Neural cell (in vitro differentiated cells): Measurements from ENCODE around the gene STAT4. TPM values are rescaled to one million over a fixed set of nuclear protein-coding genes. Genes with fewer than 3 reads are reported as not detected.

ENCODE experiments used
- H2AFZ ChIP-seq: fragments of 200-600, 300-800 bp; sonication (generic), shearing (Covaris generic); 2 replicates; pipeline ENCODE4 v1.6.0; 2014; ENCODE audit warnings: low read depth, mild to moderate bottlenecking, antibody characterized with exemption, low read length, moderate library complexity
- H3F3A ChIP-seq: fragments of 200-600 bp; shearing (Covaris generic); 2 replicates; pipeline ENCODE4 v1.6.1; 2016; ENCODE audit warnings: mild to moderate bottlenecking, moderate library complexity, mixed read lengths, antibody characterized with exemption, low read length; ENCODE audit not compliant: insufficient read depth, poor library complexity, severe bottlenecking
- H3K27ac ChIP-seq: fragments of 200-600, 300-800 bp; sonication (generic), shearing (Covaris generic); 2 replicates; pipeline ENCODE4 v1.5.1; 2014; ENCODE audit warnings: mild to moderate bottlenecking, low read length, moderate library complexity
- H3K27me3 ChIP-seq: fragments of 300-800, 200-600 bp; sonication (generic), shearing (Covaris generic); 2 replicates; pipeline ENCODE4 v1.6.0; 2014; ENCODE audit warnings: mild to moderate bottlenecking, low read depth, low read length, moderate library complexity; ENCODE audit not compliant: insufficient read depth
- H3K36me3 ChIP-seq: fragments of 300-800, 200-600 bp; sonication (generic), shearing (Covaris generic); 2 replicates; pipeline ENCODE4 v1.5.1; 2014; ENCODE audit warnings: mild to moderate bottlenecking, antibody characterized with exemption, low read length, moderate library complexity; ENCODE audit not compliant: insufficient read depth
- H3K4me2 ChIP-seq: fragments of 300-800, 200-600 bp; sonication (generic), shearing (Covaris generic); 2 replicates; pipeline ENCODE4 v1.6.0; 2014; ENCODE audit warnings: mild to moderate bottlenecking, low read length
- H3K4me3 ChIP-seq: fragments of 300-800, 200-600 bp; sonication (generic), shearing (Covaris generic); 2 replicates; pipeline ENCODE4 v1.5.1; 2014; ENCODE audit warnings: mild to moderate bottlenecking, low read length, moderate library complexity
- H3K79me2 ChIP-seq: fragments of 200-600 bp; shearing (Covaris generic); replicated peaks from 2 replicates; pipeline ENCODE4 v1.6.0; 2014; ENCODE audit warnings: mild to moderate bottlenecking, low read length, moderate library complexity; ENCODE audit not compliant: insufficient read depth
- H3K9ac ChIP-seq: fragments of 300-800, 200-600 bp; sonication (generic), shearing (Covaris generic); 2 replicates; pipeline ENCODE4 v1.6.1; 2016; ENCODE audit warnings: mild to moderate bottlenecking, low read length, mixed read lengths
- H3K9me2 ChIP-seq: fragments of 200-600 bp; shearing (Covaris generic); 2 replicates; pipeline ENCODE4 v1.6.1; 2016; ENCODE audit warnings: mild to moderate bottlenecking, low read length, mixed read lengths; ENCODE audit not compliant: insufficient read depth
- H3K9me3 ChIP-seq: fragments of 200-600, 300-800 bp; sonication (generic), shearing (Covaris generic); 2 replicates; pipeline ENCODE4 v1.6.1; 2016; ENCODE audit warnings: mild to moderate bottlenecking, mixed run types, low read length, moderate library complexity, mixed read lengths
- H4K20me1 ChIP-seq: fragments of 200-600 bp; shearing (Covaris generic); 2 replicates; pipeline ENCODE4 v1.6.1; 2016; ENCODE audit warnings: mild to moderate bottlenecking, mixed run types; ENCODE audit not compliant: insufficient read depth
- CTCF ChIP-seq: fragments of 450-650 bp; IDR thresholded peaks from 2 replicates; pipeline ENCODE4 v1.5.1; 2014; ENCODE audit warnings: antibody characterized with exemption, mild to moderate bottlenecking, moderate library complexity; ENCODE audit not compliant: poor library complexity, severe bottlenecking
- EP300 ChIP-seq: fragments of 450-650 bp; conservative IDR thresholded peaks from 2 replicates; pipeline ENCODE4 v1.6.1; 2014; ENCODE audit warnings: antibody characterized with exemption, mild to moderate bottlenecking, moderate library complexity; ENCODE audit not compliant: poor library complexity, severe bottlenecking
- EZH2 ChIP-seq: fragments of 200-600, 300-800 bp; shearing (Covaris generic), sonication (generic); IDR thresholded peaks from 2 replicates; pipeline ENCODE4 v1.6.1; 2014; ENCODE audit warnings: antibody characterized with exemption, low read length, borderline replicate concordance, mild to moderate bottlenecking; ENCODE audit not compliant: insufficient read depth, poor library complexity, severe bottlenecking
- MXI1 ChIP-seq: fragments of 450-650 bp; conservative IDR thresholded peaks from 2 replicates; pipeline ENCODE4 v1.6.1; 2014; ENCODE audit warnings: antibody characterized with exemption, mild to moderate bottlenecking; ENCODE audit not compliant: poor library complexity, severe bottlenecking
- POLR2AphosphoS5 ChIP-seq: IDR thresholded peaks from 2 replicates; pipeline ENCODE4 v1.6.1; 2012
- RAD21 ChIP-seq: fragments of 450-650 bp; conservative IDR thresholded peaks from 2 replicates; pipeline ENCODE4 v1.6.1; 2014; ENCODE audit warnings: antibody characterized with exemption, mild to moderate bottlenecking, moderate library complexity
- SMC3 ChIP-seq: fragments of 450-650 bp; conservative IDR thresholded peaks from 2 replicates; pipeline ENCODE4 v1.6.1; 2014; ENCODE audit warnings: antibody characterized with exemption, mild to moderate bottlenecking, moderate library complexity; ENCODE audit not compliant: poor library complexity
- TAF1 ChIP-seq: IDR thresholded peaks from 2 replicates; pipeline ENCODE4 v1.6.1; 2012; ENCODE audit warnings: low read depth
- polyA plus RNA-seq: library from polyadenylated mRNA; depleted of rRNA; stranded (reverse); fragments of >200 nt; gene quantifications from 2 replicates; pipeline ENCODE4 v1.2.3, GENCODE V29; 2014
- TF ChIP-seq, protein P1 (sequence below): IDR thresholded peaks from 2 replicates; pipeline ENCODE4 v1.6.1; 2012; ENCODE audit warnings: borderline replicate concordance

The STAT4 gene
- polyA plus RNA-seq, 1 donor from 2014 or later, result 3.7 TPM

DNA sequence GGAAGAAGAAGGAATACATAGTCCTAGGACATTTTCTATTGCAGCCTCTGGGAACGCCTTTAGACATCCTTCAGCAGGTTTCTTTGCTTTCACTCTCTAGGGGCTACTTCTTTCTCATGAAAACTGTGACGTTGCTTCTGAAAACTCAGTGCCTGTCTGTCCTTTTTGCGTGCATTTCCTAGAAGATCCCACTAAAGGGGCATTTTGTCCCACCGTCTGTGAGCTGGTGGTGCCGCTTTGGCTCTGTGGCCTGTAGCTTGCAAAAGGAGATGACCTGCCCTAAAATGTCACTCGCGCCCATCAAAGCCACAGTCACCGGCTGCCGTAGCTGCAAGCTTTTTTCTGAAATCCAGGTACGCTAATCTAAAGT, 579 bp downstream of the STAT4 start:
- Histone ChIP-seq H3K9me2 (no peaks in the 10 kb centered on the region), H3K4me2 (peak overlapping the region; percentile 3), H3K4me3 (peak overlapping the region; percentile 64), H2AFZ (peak overlapping the region; percentile 2), H3K36me3 (no peaks in the 10 kb centered on the region), H3F3A (no peaks in the 10 kb centered on the region), H3K27me3 (peaks cover 18% of the 10 kb centered on the region), H3K9me3 (no peaks in the 10 kb centered on the region), H3K9ac (no peak overlapping the region), H4K20me1 (no peaks in the 10 kb centered on the region), H3K79me2 (no peaks in the 10 kb centered on the region), H3K27ac (no peak overlapping the region)
- no peak for TF ChIP-seq RAD21
- TF ChIP-seq CTCF, result no peak
- no peak for TF ChIP-seq SMC3
- TF ChIP-seq EZH2, result no peak
- TF ChIP-seq MXI1, result no peak
- TF ChIP-seq POLR2AphosphoS5, result no peak
- TF ChIP-seq, protein P1, sequence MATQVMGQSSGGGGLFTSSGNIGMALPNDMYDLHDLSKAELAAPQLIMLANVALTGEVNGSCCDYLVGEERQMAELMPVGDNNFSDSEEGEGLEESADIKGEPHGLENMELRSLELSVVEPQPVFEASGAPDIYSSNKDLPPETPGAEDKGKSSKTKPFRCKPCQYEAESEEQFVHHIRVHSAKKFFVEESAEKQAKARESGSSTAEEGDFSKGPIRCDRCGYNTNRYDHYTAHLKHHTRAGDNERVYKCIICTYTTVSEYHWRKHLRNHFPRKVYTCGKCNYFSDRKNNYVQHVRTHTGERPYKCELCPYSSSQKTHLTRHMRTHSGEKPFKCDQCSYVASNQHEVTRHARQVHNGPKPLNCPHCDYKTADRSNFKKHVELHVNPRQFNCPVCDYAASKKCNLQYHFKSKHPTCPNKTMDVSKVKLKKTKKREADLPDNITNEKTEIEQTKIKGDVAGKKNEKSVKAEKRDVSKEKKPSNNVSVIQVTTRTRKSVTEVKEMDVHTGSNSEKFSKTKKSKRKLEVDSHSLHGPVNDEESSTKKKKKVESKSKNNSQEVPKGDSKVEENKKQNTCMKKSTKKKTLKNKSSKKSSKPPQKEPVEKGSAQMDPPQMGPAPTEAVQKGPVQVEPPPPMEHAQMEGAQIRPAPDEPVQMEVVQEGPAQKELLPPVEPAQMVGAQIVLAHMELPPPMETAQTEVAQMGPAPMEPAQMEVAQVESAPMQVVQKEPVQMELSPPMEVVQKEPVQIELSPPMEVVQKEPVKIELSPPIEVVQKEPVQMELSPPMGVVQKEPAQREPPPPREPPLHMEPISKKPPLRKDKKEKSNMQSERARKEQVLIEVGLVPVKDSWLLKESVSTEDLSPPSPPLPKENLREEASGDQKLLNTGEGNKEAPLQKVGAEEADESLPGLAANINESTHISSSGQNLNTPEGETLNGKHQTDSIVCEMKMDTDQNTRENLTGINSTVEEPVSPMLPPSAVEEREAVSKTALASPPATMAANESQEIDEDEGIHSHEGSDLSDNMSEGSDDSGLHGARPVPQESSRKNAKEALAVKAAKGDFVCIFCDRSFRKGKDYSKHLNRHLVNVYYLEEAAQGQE, result no peak
- TF ChIP-seq EP300, result no peak
- TF ChIP-seq TAF1, result no peak

GRCh38 chr2:191149391-191149790, 1.4 kb downstream of the STAT4 start:
- Histone ChIP-seq H3K79me2 (no peaks in the 10 kb centered on the region), H3K4me2 (no peak overlapping the region), H3K4me3 (no peak overlapping the region), H3K9ac (no peak overlapping the region), H3F3A (no peaks in the 10 kb centered on the region), H4K20me1 (no peaks in the 10 kb centered on the region), H3K27me3 (peaks cover 18% of the 10 kb centered on the region), H3K27ac (no peak overlapping the region), H3K36me3 (no peaks in the 10 kb centered on the region), H3K9me3 (no peaks in the 10 kb centered on the region), H3K9me2 (no peaks in the 10 kb centered on the region), H2AFZ (no peak overlapping the region)
- TF ChIP-seq EZH2 (no peak), TAF1 (no peak), SMC3 (no peak), MXI1 (no peak), POLR2AphosphoS5 (no peak), CTCF (no peak), RAD21 (no peak), EP300 (no peak)
- TF ChIP-seq, protein P1, result no peak
